Spleen (tissue), 11 donors: ENCODE data around the gene TAS1R3. TPM values are rescaled to one million over a fixed set of nuclear protein-coding genes. Genes with fewer than 3 reads are reported as not detected.
A peak's percentile ranks its signal among the peaks of the same experiment; 100 is the strongest.

Experiments
- DNase-seq: peaks from one replicate; pipeline ENCODE4 v3.0.0-alpha.2; 2020
- H3K27ac ChIP-seq, 8 donors: fragments of 200-600 bp; sonication (generic) in 7 of 8; 1 replicate in 4 of 8; 2 replicates in 4 of 8; pipeline versions ENCODE4 v1.5.0 to v1.8.0; 2016 to 2021; ENCODE audit warnings: inconsistent platforms in 4 of 8, mild to moderate bottlenecking in 4 of 8, moderate library complexity in 1 of 8
- H3K27me3 ChIP-seq, 7 donors: fragments of 200-600 bp; sonication (generic) in 6 of 7; replicated peaks in 1 of 7; 1 replicate in 4 of 7; 2 replicates in 3 of 7; pipeline versions ENCODE4 v1.5.0 to v1.8.0; 2016 to 2021; ENCODE audit warnings: inconsistent platforms in 3 of 7, mild to moderate bottlenecking in 1 of 7
- H3K36me3 ChIP-seq, 6 donors: fragments of 200-600 bp; sonication (generic) in 5 of 6; 1 replicate in 4 of 6; 2 replicates in 2 of 6; pipeline versions ENCODE4 v1.5.0 to v1.8.0; 2016 to 2021; ENCODE audit warnings: inconsistent platforms in 2 of 6
- H3K4me1 ChIP-seq, 6 donors: fragments of 200-600 bp; sonication (generic) in 5 of 6; 1 replicate in 3 of 6; 2 replicates in 3 of 6; pipeline versions ENCODE4 v1.5.0 to v1.8.0; 2016 to 2021; ENCODE audit warnings: inconsistent platforms in 3 of 6
- H3K4me3 ChIP-seq, 8 donors: fragments of 200-600 bp; sonication (generic) in 7 of 8; 1 replicate in 4 of 8; 2 replicates in 4 of 8; pipeline versions ENCODE4 v1.5.0 to v1.8.0; 2016 to 2021; ENCODE audit warnings: inconsistent platforms in 4 of 8, mild to moderate bottlenecking in 4 of 8, moderate library complexity in 2 of 8
- H3K9me3 ChIP-seq, 8 donors: fragments of 200-600 bp; sonication (generic) in 7 of 8; 1 replicate in 4 of 8; 2 replicates in 4 of 8; pipeline versions ENCODE4 v1.5.0 to v1.8.0; 2016 to 2021; ENCODE audit warnings: inconsistent platforms in 4 of 8
- CTCF ChIP-seq, 11 experiments: fragments of 200-600 bp in 7 of 11; fragments of 450-650 bp in 4 of 11; sonication (generic) in 4 of 11; IDR thresholded peaks in 8 of 11; conservative IDR thresholded peaks in 3 of 11; 1 replicate in 7 of 11; 2 replicates in 4 of 11; pipeline versions ENCODE4 v1.4.0 to v1.8.0; 2016 to 2021; ENCODE audit warnings: antibody characterized with exemption in 11 of 11, inconsistent platforms in 4 of 11, mild to moderate bottlenecking in 1 of 11
- POLR2A ChIP-seq, 3 donors: fragments of 450-650 bp; IDR thresholded peaks; one replicate each; pipeline ENCODE4 v1.5.1; 2017; ENCODE audit warnings: antibody characterized with exemption in 3 of 3, mild to moderate bottlenecking in 1 of 3
- POLR2AphosphoS5 ChIP-seq, 3 donors: sonication (generic); formaldehyde crosslinking; IDR thresholded peaks; one replicate each; pipeline ENCODE4 v1.5.1; 2017; ENCODE audit warnings: antibody characterized with exemption in 3 of 3
- WGBS, 5 donors: extraction: QIAGEN DNeasy Blood & Tissue Kit in 3 of 5; methylation state at CpG; one replicate each; pipeline versions ENCODE4 v1.1.5 to v1.1.7; 2013 to 2018; 5-methylcytosine and 5-hydroxymethylcytosine counted together
- intact Hi-C: fragments of 100-400 bp; cut with DNase I; formaldehyde crosslinking; loops from one replicate; pipeline ENCODE4 v1.15.0; 2023; ENCODE audit warnings: low total_unique reads
- polyA plus RNA-seq, 3 donors: library from polyadenylated mRNA; stranded (reverse); fragments of 200-250 nt; gene quantifications; one replicate each; pipeline ENCODE4 v1.2.1, GENCODE V29; 2013
- total RNA-seq, 7 donors: library from RNA; depleted of rRNA in 3 of 7; stranded (reverse); fragments of >200 nt in 3 of 7; fragmentation: NEBNext Ultra II Directional in 4 of 7; extraction: Animal tissue kit (Norgen Biotek cat#: 25700) in 4 of 7; gene quantifications; one replicate each; pipeline versions ENCODE4 v1.1.0 to v1.2.1, GENCODE V29; 2016 to 2021
- donor health status: healthy with polysubstance abuse.
- donor health status: DM: no; HTN: no; CAD: no; lungs with moderate emphysema.
- donor health status: DM: no; HTN: no; CAD: no.
- donor health status: Bipolar disorder and iron deficiency.
- donor health status: healthy.
- donor health status: DM: no; HTN: no; CAD: no.
- donor health status: DM: yes; HTN: yes; CAD: no.

TAS1R3 gene
- total and polyA plus RNA-seq, 10 donors, result 0.23 to 5.9 (median 2.2) TPM

GRCh38 chr1:1293263-1294249 is 37.5 kb upstream of the TAS1R3 start:
- peaks cover 0 to 22% (median 8%) of the 10 kb centered on the region in 6 donors for H3K4me1 ChIP-seq
- peaks cover 0 to 4% (median 0%) of the 10 kb centered on the region in 7 donors for H3K27me3 ChIP-seq
- intact Hi-C loops, result loop anchor here (2.0 kb wide), 1 partner anchor 171 kb away; no protein-coding TSS in a partner anchor
- TF ChIP-seq POLR2AphosphoS5 (IDR thresholded peaks at IDR 0.05) (peak in 1 of 3 donors; percentile 15), POLR2A (IDR thresholded peaks at IDR 0.05) (no peak)
- 80 to 93% (median 88%) methylated on average over 37 to 94 of the region's 94 CpGs for WGBS, 5 donors
- peak; percentile 70 for DNase-seq
- H3K36me3 ChIP-seq, result peaks cover 0 to 55% (median 7%) of the 10 kb centered on the region in 6 donors
- H3K4me3 ChIP-seq, result no peak overlapping the region
- no peaks in the 10 kb centered on the region for H3K9me3 ChIP-seq
- no peak overlapping the region for H3K27ac ChIP-seq

GRCh38 chr1:1294250-1294890 is 36.7 kb upstream of the TAS1R3 start:
- peaks cover 0 to 28% (median 10%) of the 10 kb centered on the region in 6 donors for H3K4me1 ChIP-seq
- peaks cover 0 to 59% (median 7%) of the 10 kb centered on the region in 6 donors for H3K36me3 ChIP-seq
- no peak for DNase-seq
- intact Hi-C loops, result no loop called here
- peaks cover 0 to 4% (median 0%) of the 10 kb centered on the region in 7 donors for H3K27me3 ChIP-seq
- H3K4me3 ChIP-seq, result no peak overlapping the region
- TF ChIP-seq POLR2AphosphoS5 (IDR thresholded peaks at IDR 0.05) (no peak), CTCF (IDR thresholded peaks at IDR 0.05 in 8 of 11, conservative IDR thresholded peaks at IDR 0.05 in 3 of 11) (no peak), POLR2A (IDR thresholded peaks at IDR 0.05) (no peak)
- H3K9me3 ChIP-seq, result no peaks in the 10 kb centered on the region
- WGBS, 5 donors, result 86 to 96% (median 92%) methylated on average over 25 to 58 of the region's 58 CpGs
- H3K27ac ChIP-seq, result no peak overlapping the region

GRCh38 chr1:1295154-1295923 is 35.7 kb upstream of the TAS1R3 start:
- peaks cover 0 to 4% (median 0%) of the 10 kb centered on the region in 7 donors for H3K27me3 ChIP-seq
- WGBS, 5 donors, result 94 to 97% (median 95%) methylated on average over 26 to 35 of the region's 35 CpGs
- DNase-seq, result no peak
- intact Hi-C loops, result no loop called here
- TF ChIP-seq POLR2AphosphoS5 (IDR thresholded peaks at IDR 0.05), result no peak
- TF ChIP-seq CTCF (IDR thresholded peaks at IDR 0.05 in 8 of 11, conservative IDR thresholded peaks at IDR 0.05 in 3 of 11), result no peak
- no peak for TF ChIP-seq POLR2A (IDR thresholded peaks at IDR 0.05)
- peaks cover 0 to 63% (median 7%) of the 10 kb centered on the region in 6 donors for H3K36me3 ChIP-seq
- no peak overlapping the region for H3K27ac ChIP-seq
- peaks cover 0 to 25% (median 10%) of the 10 kb centered on the region in 6 donors for H3K4me1 ChIP-seq
- H3K9me3 ChIP-seq, result no peaks in the 10 kb centered on the region
- H3K4me3 ChIP-seq, result no peak overlapping the region
